Left ventricle myocardium inferior (tissue), 1 donor: ENCODE data around the gene SH2D3C. TPM values are rescaled to one million over a fixed set of nuclear protein-coding genes. Genes with fewer than 3 reads are reported as not detected.

Source experiments
- DNase-seq: peaks from one replicate; pipeline ENCODE4 v3.0.0-alpha.2; 2020
- H3K27ac ChIP-seq: fragments of 200-600 bp; replicated peaks from 2 replicates; pipeline ENCODE4 v1.8.0; 2021
- H3K27me3 ChIP-seq: fragments of 200-600 bp; 2 replicates; pipeline ENCODE4 v1.8.0; 2021; ENCODE audit warnings: low read depth
- H3K36me3 ChIP-seq: fragments of 200-600 bp; 2 replicates; pipeline ENCODE4 v1.8.0; 2021
- H3K4me1 ChIP-seq: fragments of 200-600 bp; 2 replicates; pipeline ENCODE4 v1.8.0; 2021
- H3K4me3 ChIP-seq: fragments of 200-600 bp; 2 replicates; pipeline ENCODE4 v1.8.0; 2021; ENCODE audit warnings: mild to moderate bottlenecking, moderate library complexity
- H3K9me3 ChIP-seq: fragments of 200-600 bp; replicated peaks from 2 replicates; pipeline ENCODE4 v1.8.0; 2021
- intact Hi-C: fragments of 100-400 bp; cut with micrococcal nuclease; formaldehyde crosslinking; loops from one replicate; pipeline ENCODE4 v1.11.0; 2022
- total RNA-seq: library from RNA; stranded (reverse); fragmentation: NEBNext Ultra II Directional; extraction: Animal tissue kit (Norgen Biotek cat#: 25700); gene quantifications from one replicate; pipeline ENCODE4 v1.2.1, GENCODE V29; 2021
- TF ChIP-seq, protein P1 (sequence below): fragments of 200-600 bp; IDR thresholded peaks from 2 replicates; pipeline ENCODE4 v1.8.0; 2021; ENCODE audit warnings: antibody characterized with exemption, mild to moderate bottlenecking, borderline replicate concordance
- donor health status: DM: no; HTN: yes; CAD: no; lungs with severe emphysema.

Gene SH2D3C
- total RNA-seq, 1 donor from 2014 or later: 18.2 TPM

DNA sequence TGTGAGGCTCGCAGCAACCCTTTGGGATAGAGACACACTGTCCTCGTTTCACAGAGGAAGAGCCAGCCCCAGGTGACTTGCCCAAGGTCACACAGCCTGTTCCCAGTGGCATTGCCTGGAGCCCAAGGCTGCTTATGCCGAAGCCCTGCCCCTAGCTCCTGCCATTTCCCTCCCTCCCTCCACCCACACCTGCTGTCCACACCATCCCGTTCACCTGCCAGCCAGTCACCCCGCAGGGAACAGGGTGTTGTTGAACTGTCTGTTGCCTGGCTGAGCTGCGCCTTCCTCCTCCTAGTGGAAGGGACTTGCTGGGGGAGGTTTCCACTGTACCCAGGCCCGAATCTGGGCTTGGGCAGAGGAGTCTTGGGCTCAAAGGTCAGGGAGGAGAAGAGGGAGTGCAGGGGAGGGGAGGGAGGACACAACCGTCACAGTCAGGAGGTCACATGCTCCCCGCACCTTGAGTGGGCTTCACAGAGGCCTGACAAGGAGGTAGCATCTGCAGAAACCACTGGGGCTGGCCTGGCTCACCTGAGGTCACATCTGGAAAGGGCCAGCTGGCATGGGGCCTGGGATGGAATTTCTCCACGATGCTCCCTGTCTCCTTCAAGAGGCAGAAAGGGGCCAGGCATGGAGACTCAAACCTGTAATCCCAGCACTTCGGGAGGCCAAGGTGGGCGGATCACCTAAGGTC is 56.3 kb downstream of the SH2D3C start:
- peaks cover 23% of the 10 kb centered on the region for H3K4me1 ChIP-seq
- H3K4me3 ChIP-seq: no peak overlapping the region
- TF ChIP-seq, protein P1, sequence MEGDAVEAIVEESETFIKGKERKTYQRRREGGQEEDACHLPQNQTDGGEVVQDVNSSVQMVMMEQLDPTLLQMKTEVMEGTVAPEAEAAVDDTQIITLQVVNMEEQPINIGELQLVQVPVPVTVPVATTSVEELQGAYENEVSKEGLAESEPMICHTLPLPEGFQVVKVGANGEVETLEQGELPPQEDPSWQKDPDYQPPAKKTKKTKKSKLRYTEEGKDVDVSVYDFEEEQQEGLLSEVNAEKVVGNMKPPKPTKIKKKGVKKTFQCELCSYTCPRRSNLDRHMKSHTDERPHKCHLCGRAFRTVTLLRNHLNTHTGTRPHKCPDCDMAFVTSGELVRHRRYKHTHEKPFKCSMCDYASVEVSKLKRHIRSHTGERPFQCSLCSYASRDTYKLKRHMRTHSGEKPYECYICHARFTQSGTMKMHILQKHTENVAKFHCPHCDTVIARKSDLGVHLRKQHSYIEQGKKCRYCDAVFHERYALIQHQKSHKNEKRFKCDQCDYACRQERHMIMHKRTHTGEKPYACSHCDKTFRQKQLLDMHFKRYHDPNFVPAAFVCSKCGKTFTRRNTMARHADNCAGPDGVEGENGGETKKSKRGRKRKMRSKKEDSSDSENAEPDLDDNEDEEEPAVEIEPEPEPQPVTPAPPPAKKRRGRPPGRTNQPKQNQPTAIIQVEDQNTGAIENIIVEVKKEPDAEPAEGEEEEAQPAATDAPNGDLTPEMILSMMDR: no peak
- no peaks in the 10 kb centered on the region for H3K36me3 ChIP-seq
- H3K9me3 ChIP-seq: no peaks in the 10 kb centered on the region
- intact Hi-C loops: no loop called here
- H3K27ac ChIP-seq: no peak overlapping the region
- DNase-seq: no peak
- H3K27me3 ChIP-seq: no peaks in the 10 kb centered on the region

DNA sequence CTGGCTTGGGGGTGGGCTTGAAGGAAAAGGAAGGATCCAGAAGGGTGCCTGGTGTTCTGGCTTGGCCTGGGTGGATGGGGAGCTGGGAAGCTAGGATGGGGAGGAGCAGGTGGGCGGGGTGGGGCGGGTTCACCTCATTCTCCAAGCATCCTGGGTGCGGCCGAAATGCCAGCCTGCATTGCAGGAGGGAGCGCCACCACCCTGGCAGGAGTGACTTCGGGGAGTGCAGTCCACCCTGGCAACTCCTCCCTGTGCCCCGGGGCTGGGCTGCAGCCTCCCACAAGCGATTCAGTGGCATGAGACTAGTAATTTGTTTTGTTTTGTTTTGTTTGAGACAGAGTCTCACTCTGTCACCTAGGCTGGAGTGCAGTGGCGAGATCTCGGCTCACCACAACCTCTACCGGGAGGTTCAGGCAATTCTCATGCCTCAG is 57.1 kb downstream of the SH2D3C start:
- intact Hi-C loops: no loop called here
- H3K36me3 ChIP-seq: no peaks in the 10 kb centered on the region
- no peaks in the 10 kb centered on the region for H3K9me3 ChIP-seq
- no peaks in the 10 kb centered on the region for H3K27me3 ChIP-seq
- peaks cover 27% of the 10 kb centered on the region for H3K4me1 ChIP-seq
- DNase-seq: no peak
- H3K27ac ChIP-seq: no peak overlapping the region
- H3K4me3 ChIP-seq: no peak overlapping the region
- TF ChIP-seq, protein P1: no peak

DNA sequence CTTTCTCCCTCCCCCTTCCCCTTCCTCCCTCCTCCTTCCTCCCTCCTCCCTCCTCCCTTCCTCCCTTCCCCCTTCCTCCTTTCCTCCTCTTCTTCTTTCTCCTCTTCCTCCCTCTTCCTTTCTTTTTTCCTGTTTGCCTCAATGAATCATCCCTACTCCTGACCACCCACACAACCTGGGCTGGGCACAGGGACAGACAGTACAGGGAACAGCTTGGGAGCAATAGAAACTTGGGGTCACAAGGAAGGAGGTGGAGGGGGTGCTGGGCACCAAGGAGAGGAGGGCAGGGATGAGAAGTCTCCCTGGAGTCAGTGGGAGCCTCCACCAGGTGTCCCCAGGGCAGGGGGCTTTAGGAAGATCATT is 57.6 kb downstream of the SH2D3C start:
- Histone ChIP-seq H3K36me3 (no peaks in the 10 kb centered on the region), H3K4me1 (peaks cover 32% of the 10 kb centered on the region), H3K27me3 (no peaks in the 10 kb centered on the region), H3K27ac (no peak overlapping the region), H3K9me3 (no peaks in the 10 kb centered on the region), H3K4me3 (no peak overlapping the region)
- TF ChIP-seq, protein P1: no peak
- intact Hi-C loops: no loop called here
- DNase-seq: no peak

DNA sequence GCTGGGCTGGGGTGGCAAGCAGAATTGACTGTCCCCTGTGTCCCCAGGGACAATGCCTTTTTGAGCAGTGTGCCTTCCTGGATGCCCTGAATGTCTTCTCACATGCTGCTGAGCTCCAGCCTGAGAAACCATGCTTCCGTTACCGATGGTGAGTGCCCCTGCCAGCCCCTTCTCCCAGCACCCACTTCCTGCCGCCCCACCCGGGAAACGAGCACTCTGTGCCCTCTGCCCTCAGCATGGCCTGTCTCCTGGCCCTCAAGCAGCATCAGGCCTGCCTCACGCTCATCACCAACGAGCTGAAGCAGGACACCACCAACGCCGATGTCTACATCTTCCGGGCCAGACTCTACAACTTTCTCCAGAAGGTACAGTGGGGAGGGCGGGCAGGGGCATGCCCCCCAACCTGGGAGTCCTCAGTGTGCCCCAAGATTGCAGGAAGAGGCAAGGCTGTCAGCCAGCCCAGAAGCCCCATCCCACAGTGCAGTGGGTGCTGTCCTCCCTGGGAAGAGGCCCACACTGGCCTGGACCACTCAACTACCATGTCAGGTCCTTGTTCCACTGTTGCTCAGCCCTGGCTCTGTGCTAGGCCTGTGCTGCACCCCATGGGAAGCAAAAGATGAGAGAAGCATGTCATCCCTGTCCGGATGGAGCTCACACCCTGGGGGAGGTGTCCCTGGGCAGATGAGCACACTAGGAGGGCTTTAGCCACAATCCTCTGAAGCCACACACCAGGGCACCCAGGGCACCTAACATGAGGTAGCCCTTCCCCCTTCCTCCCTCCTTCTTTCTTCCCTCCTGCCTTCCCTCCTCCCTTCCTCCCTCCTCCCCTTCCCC is 58.2 kb downstream of the SH2D3C start:
- no peaks in the 10 kb centered on the region for H3K36me3 ChIP-seq
- no peak overlapping the region for H3K27ac ChIP-seq
- no peaks in the 10 kb centered on the region for H3K27me3 ChIP-seq
- no peak for DNase-seq
- H3K4me1 ChIP-seq: peaks cover 34% of the 10 kb centered on the region
- no peak overlapping the region for H3K4me3 ChIP-seq
- intact Hi-C loops: no loop called here
- no peaks in the 10 kb centered on the region for H3K9me3 ChIP-seq
- TF ChIP-seq, protein P1: no peak

DNA sequence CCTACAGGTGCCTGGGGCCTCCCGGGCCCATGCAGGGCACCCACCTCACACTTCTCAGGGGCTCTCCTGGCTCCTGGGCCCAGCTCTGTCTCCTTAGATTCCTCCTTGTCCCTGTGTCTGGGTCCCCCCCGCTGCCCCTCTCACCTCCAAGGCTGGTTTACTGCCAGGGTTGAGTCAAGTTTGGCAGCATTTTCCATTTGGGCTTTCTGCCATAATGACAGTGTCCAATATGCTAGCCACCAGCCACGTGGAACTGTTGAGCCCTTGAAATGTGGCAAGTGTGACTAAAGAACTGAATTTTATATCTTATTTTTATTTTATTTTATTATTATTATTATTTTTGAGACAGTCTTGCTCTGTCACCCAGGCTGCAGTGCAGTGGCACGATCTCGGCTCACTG is 60.7 kb downstream of the SH2D3C start:
- intact Hi-C loops: no loop called here

More for the DNA sequence above, 60.7 kb downstream of the SH2D3C start:
- no peaks in the 10 kb centered on the region for H3K9me3 ChIP-seq
- no peaks in the 10 kb centered on the region for H3K36me3 ChIP-seq
- H3K4me1 ChIP-seq: peaks cover 37% of the 10 kb centered on the region
- H3K27ac ChIP-seq: no peak overlapping the region
- no peak overlapping the region for H3K4me3 ChIP-seq
- no peak for DNase-seq
- TF ChIP-seq, protein P1: no peak
- no peaks in the 10 kb centered on the region for H3K27me3 ChIP-seq
